Calu3 (cell line): ENCODE results near the gene ENTR1. TPM values are rescaled to one million over a fixed set of nuclear protein-coding genes. Genes with fewer than 3 reads are reported as not detected.

ENCODE experiments used
- BruUV-seq: library from RNA; stranded (reverse); fragments of 400-500 nt; replicated peaks from 2 replicates; lab custom pipeline; 2021; lab: Mats Ljungman, UMichigan
- CTCF ChIA-PET: fragments of 300-600 bp; sonication (Branson Sonifier 250); formaldehyde crosslinking; loops from one replicate; lab custom pipeline; 2022; ENCODE audit warnings: antibody characterized with exemption; lab: Charles Lee
- DNase-seq: peaks from one replicate; pipeline ENCODE4 v3.0.0; 2022
- H3K27ac Mint-ChIP-seq: one replicate; pipeline ENCODE4 v1.8.0; 2022; ENCODE audit warnings: mixed read lengths; ENCODE audit not compliant: unreplicated experiment
- H3K27me3 Mint-ChIP-seq: one replicate; pipeline ENCODE4 v1.8.0; 2022; ENCODE audit warnings: mixed read lengths; ENCODE audit not compliant: unreplicated experiment
- H3K36me3 Mint-ChIP-seq: one replicate; pipeline ENCODE4 v1.8.0; 2022; ENCODE audit warnings: mild to moderate bottlenecking, moderate library complexity, mixed read lengths; ENCODE audit not compliant: insufficient read depth, unreplicated experiment
- H3K4me1 Mint-ChIP-seq: one replicate; pipeline ENCODE4 v1.8.0; 2022; ENCODE audit warnings: mild to moderate bottlenecking, low read depth, mixed read lengths; ENCODE audit not compliant: unreplicated experiment
- H3K4me3 Mint-ChIP-seq: one replicate; pipeline ENCODE4 v1.8.0; 2022; ENCODE audit warnings: mild to moderate bottlenecking, low read depth, moderate library complexity, mixed read lengths; ENCODE audit not compliant: unreplicated experiment
- H3K9me3 Mint-ChIP-seq: one replicate; pipeline ENCODE4 v1.8.0; 2022; ENCODE audit warnings: low read depth, mixed read lengths; ENCODE audit not compliant: unreplicated experiment
- intact Hi-C: fragments of 100-400 bp; cut with micrococcal nuclease; formaldehyde crosslinking; loops from one replicate; pipeline ENCODE4 v1.10.0; 2022; ENCODE audit not compliant: unreplicated experiment
- total RNA-seq: library from RNA; stranded (reverse); gene quantifications from 2 replicates; pipeline ENCODE4 v1.2.3, GENCODE V29; 2022
- TF ChIP-seq, protein P1 (sequence below): fragments of 200-600 bp; IDR thresholded peaks from one replicate; pipeline ENCODE4 v1.8.0; 2022; ENCODE audit warnings: antibody characterized with exemption; ENCODE audit not compliant: unreplicated experiment

ENTR1 gene
- total RNA-seq, 1 experiment from 2014 or later: 50.2 TPM

DNA sequence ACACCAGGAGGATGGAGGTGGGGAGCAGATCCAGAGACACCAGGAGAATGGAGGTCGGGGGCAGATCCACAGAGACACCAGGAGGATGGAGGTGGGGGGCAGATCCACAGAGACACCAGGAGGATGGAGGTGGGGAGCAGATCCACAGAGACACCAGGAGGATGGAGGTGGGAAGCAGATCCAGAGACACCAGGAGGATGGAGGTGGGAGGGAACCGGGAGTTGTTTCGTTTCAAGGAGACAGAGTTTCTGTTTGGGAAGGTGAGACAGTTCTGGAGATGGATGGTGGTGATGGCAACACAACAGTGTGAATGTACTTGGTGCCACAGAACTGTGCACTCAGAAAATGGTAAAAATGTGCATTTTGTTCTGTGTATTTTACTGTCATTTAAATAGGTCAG, 38.2 kb upstream of the ENTR1 start:
- intact Hi-C loops: no loop called here
- CTCF ChIA-PET: no interaction called here
- no TSS peak for BruUV-seq
- TF ChIP-seq, protein P1, sequence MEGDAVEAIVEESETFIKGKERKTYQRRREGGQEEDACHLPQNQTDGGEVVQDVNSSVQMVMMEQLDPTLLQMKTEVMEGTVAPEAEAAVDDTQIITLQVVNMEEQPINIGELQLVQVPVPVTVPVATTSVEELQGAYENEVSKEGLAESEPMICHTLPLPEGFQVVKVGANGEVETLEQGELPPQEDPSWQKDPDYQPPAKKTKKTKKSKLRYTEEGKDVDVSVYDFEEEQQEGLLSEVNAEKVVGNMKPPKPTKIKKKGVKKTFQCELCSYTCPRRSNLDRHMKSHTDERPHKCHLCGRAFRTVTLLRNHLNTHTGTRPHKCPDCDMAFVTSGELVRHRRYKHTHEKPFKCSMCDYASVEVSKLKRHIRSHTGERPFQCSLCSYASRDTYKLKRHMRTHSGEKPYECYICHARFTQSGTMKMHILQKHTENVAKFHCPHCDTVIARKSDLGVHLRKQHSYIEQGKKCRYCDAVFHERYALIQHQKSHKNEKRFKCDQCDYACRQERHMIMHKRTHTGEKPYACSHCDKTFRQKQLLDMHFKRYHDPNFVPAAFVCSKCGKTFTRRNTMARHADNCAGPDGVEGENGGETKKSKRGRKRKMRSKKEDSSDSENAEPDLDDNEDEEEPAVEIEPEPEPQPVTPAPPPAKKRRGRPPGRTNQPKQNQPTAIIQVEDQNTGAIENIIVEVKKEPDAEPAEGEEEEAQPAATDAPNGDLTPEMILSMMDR: no peak
- no peak overlapping the region for H3K27ac Mint-ChIP-seq
- peaks cover 86% of the 10 kb centered on the region for H3K36me3 Mint-ChIP-seq
- no peaks in the 10 kb centered on the region for H3K4me1 Mint-ChIP-seq
- no peaks in the 10 kb centered on the region for H3K27me3 Mint-ChIP-seq
- no peaks in the 10 kb centered on the region for H3K9me3 Mint-ChIP-seq
- H3K4me3 Mint-ChIP-seq: no peak overlapping the region
- DNase-seq: no peak

DNA sequence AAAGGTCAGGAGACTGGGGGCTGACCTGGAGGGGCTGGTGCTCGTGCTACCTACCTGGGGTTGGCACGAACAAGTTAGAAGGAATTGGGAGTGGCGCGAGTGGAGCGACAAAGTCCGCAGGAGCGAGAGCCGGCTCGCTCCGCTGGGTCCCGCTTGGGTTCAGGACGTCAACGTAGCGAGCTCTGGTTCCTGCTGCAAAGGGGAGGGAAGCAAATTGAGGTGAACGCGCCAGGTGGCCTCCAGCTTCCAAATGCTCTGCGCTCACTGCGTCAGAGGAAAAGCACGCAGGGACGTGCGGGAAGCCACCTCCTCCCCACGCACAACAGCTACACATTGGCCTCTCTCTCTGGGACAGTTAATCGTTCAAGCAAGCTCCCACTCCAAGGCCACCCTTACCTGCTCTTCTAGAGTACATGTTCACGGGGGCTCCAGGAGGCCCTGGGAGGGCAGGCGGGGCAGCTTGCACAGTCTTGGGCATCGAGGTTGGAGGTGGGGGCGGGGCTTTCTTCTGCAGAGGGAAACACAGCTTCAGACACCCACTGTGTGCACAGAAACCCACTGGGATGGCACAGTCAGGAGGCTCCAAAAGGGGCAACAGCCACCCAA, 36.9 kb upstream of the ENTR1 start:
- Mint-ChIP-seq H3K9me3 (no peaks in the 10 kb centered on the region), H3K27ac (no peak overlapping the region), H3K36me3 (peaks cover 84% of the 10 kb centered on the region), H3K4me3 (no peak overlapping the region), H3K4me1 (no peaks in the 10 kb centered on the region), H3K27me3 (no peaks in the 10 kb centered on the region)
- no peak for DNase-seq
- TF ChIP-seq, protein P1: no peak
- intact Hi-C loops: no loop called here
- CTCF ChIA-PET: no interaction called here
- no TSS peak for BruUV-seq

DNA sequence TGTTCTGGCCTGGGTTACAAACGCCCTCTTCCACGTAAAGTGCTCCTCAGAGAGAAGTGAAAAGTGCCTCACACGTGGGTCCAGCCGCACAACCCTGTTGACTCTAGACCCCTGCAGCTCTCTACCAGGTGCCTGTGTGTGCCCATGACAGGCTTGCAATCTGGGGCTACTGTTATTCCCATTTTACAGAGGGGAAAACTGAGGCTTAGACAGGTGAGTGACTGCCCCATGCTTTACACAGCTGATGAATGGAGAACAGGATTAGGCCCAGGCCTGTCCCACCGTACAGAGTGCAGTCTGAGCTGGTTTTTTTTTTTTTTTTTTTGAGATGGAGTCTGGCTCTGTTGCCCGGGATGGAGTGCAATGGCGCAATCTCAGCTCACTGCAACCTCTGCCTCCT, 35.4 kb upstream of the ENTR1 start:
- no peaks in the 10 kb centered on the region for H3K9me3 Mint-ChIP-seq
- BruUV-seq: no TSS peak
- TF ChIP-seq, protein P1: no peak
- peaks cover 74% of the 10 kb centered on the region for H3K36me3 Mint-ChIP-seq
- no peaks in the 10 kb centered on the region for H3K4me1 Mint-ChIP-seq
- no peak overlapping the region for H3K27ac Mint-ChIP-seq
- intact Hi-C loops: no loop called here
- H3K4me3 Mint-ChIP-seq: no peak overlapping the region
- no peaks in the 10 kb centered on the region for H3K27me3 Mint-ChIP-seq
- CTCF ChIA-PET: no interaction called here
- no peak for DNase-seq

DNA sequence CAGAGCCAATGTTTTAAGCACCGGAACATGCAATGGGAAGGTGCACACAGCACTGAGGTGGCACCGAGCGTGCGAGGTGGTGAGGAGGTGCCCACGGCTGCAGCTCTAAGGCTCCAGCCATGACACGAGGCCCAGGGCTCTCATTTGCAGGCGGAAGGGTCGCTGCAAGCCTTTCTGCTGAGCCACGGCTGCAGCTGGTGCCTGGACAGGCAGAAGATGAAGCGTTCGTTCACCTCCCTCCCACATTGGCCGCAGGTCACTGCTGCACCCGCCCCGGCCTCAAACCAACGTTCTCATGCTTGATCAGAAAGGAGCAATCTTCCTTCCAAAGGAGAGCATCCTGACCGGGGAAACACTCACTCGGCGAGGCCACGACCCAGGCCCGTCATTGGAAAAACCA, 33.7 kb upstream of the ENTR1 start:
- CTCF ChIA-PET: no interaction called here
- H3K36me3 Mint-ChIP-seq: peaks cover 70% of the 10 kb centered on the region
- intact Hi-C loops: no loop called here
- TF ChIP-seq, protein P1: no peak
- H3K4me3 Mint-ChIP-seq: no peak overlapping the region
- no peaks in the 10 kb centered on the region for H3K27me3 Mint-ChIP-seq
- H3K9me3 Mint-ChIP-seq: no peaks in the 10 kb centered on the region
- no TSS peak for BruUV-seq
- no peak for DNase-seq
- H3K4me1 Mint-ChIP-seq: no peaks in the 10 kb centered on the region
- no peak overlapping the region for H3K27ac Mint-ChIP-seq
